Spinal cord (tissue), 10 donors: ENCODE data around the gene ADIPOQ. TPM values are rescaled to one million over a fixed set of nuclear protein-coding genes. Genes with fewer than 3 reads are reported as not detected.

Source experiments
- DNase-seq, 6 donors: peaks; one replicate each; pipeline versions ENCODE4 v3.0.0 to v3.0.0-alpha.2; 2013 to 2015; ENCODE audit warnings: low spot score in 6 of 6, low read depth in 4 of 6
- H3K27ac ChIP-seq: one replicate; pipeline ENCODE4 v1.5.1; 2013; ENCODE audit warnings: low read depth, low read length, control low read depth
- H3K27me3 ChIP-seq: one replicate; pipeline ENCODE4 v1.6.1; 2013; ENCODE audit warnings: low read length; ENCODE audit not compliant: control insufficient read depth, insufficient read depth
- H3K36me3 ChIP-seq: one replicate; pipeline ENCODE4 v1.6.1; 2013; ENCODE audit warnings: low read length; ENCODE audit not compliant: control insufficient read depth, insufficient read depth
- H3K4me1 ChIP-seq: one replicate; pipeline ENCODE4 v1.6.1; 2013; ENCODE audit warnings: low read length; ENCODE audit not compliant: control insufficient read depth, insufficient read depth
- H3K4me3 ChIP-seq: one replicate; pipeline ENCODE4 v1.5.1; 2013; ENCODE audit warnings: low read depth, low read length, control low read depth
- H3K9me3 ChIP-seq: one replicate; pipeline ENCODE4 v1.6.1; 2013; ENCODE audit warnings: low read length; ENCODE audit not compliant: control insufficient read depth, insufficient read depth
- WGBS: methylation state at CpG from one replicate; pipeline ENCODE4 v1.1.5; 2013; ENCODE audit warnings: missing lambda C conversion rate; ENCODE audit not compliant: insufficient coverage; 5-methylcytosine and 5-hydroxymethylcytosine counted together
- polyA plus RNA-seq, 2 donors: library from polyadenylated mRNA; unstranded; fragments of 120-200 nt; gene quantifications; one replicate each; pipeline ENCODE4 v1.2.1, GENCODE V29; 2013; ENCODE audit not compliant: insufficient read length in 2 of 2
- total RNA-seq, 2 donors: library from RNA; depleted of rRNA in 1 of 2; stranded (reverse); fragments of 120-200 nt in 1 of 2; fragments of >200 nt in 1 of 2; gene quantifications; one replicate each; pipeline versions ENCODE4 v1.2.3 to v1.2.4, GENCODE V29; 2013 to 2014
- donor health status: healthy.

Gene ADIPOQ
- total and polyA plus RNA-seq, 4 donors = under 0.01 to 0.08 TPM; not detected in 2

DNA sequence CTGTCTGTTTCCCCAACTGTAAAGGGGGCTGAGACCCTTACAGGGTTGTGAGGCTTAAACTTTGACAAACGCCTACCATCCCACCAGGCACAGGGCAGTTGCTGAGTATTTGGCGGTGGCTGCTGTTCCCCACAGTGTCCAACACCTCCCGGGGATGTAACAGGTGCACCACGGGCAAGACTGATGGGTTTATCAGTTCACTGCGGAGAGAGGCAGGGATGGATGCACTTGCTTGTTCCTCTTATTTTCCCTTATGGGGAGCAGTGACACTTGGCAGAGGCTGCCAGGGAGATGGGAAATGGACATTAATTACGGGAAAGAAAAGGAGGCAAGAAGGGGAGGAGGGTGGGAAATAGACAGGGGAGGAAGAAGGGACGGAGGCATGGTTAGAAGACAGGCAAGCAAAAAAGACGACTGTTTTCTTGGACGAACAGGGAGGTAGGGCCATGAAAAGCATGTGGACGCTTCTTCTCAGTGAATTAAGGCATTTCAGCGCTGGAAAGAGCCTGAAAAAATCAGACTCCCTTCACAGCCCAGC is 16.6 kb upstream of the ADIPOQ start:
- Histone ChIP-seq H3K4me3 (peak overlapping the region; percentile 39), H3K27me3 (peaks cover 61% of the 10 kb centered on the region), H3K9me3 (no peaks in the 10 kb centered on the region), H3K27ac (peak overlapping the region; percentile 15), H3K36me3 (no peaks in the 10 kb centered on the region), H3K4me1 (peaks cover 35% of the 10 kb centered on the region)
- peak in 1 of 6 donors; percentile 19 for DNase-seq
- 38% methylated on average over 8 of the region's 11 CpGs for WGBS

DNA sequence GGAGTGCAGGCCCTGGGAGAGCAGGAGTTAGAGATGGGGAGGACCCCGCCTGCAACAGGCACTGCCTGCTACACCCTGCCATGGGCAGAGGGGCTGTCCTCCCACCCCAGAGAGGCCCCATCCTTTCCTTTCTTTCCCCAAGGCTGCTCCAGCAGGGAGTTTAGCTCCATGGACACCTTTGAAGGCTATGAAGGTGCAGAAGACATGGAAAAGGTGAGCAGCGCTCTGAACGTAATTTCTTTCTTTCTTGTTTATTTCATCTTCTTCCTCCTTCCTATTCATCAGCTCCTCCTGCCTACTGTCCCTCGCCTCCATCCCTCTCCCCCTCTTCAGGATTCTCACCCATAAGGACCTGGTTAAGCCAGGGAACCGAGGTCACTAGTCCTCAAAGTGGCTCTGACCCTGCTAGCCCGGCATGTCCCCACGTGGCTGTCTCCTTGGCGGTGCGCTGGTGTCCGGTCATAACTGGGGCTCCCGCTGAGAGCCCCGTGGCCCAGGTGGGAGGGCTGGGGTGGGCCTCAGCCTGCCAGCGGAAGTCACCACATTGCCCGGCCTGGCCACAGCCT is 16.0 kb upstream of the ADIPOQ start:
- H3K27ac ChIP-seq = peak overlapping the region; percentile 15
- peaks cover 61% of the 10 kb centered on the region for H3K27me3 ChIP-seq
- H3K9me3 ChIP-seq = no peaks in the 10 kb centered on the region
- DNase-seq = peak in 1 of 6 donors; percentile 10
- 22% methylated on average over 10 of the region's 14 CpGs for WGBS
- no peaks in the 10 kb centered on the region for H3K36me3 ChIP-seq
- peaks cover 35% of the 10 kb centered on the region for H3K4me1 ChIP-seq
- H3K4me3 ChIP-seq = peak overlapping the region; percentile 39

DNA sequence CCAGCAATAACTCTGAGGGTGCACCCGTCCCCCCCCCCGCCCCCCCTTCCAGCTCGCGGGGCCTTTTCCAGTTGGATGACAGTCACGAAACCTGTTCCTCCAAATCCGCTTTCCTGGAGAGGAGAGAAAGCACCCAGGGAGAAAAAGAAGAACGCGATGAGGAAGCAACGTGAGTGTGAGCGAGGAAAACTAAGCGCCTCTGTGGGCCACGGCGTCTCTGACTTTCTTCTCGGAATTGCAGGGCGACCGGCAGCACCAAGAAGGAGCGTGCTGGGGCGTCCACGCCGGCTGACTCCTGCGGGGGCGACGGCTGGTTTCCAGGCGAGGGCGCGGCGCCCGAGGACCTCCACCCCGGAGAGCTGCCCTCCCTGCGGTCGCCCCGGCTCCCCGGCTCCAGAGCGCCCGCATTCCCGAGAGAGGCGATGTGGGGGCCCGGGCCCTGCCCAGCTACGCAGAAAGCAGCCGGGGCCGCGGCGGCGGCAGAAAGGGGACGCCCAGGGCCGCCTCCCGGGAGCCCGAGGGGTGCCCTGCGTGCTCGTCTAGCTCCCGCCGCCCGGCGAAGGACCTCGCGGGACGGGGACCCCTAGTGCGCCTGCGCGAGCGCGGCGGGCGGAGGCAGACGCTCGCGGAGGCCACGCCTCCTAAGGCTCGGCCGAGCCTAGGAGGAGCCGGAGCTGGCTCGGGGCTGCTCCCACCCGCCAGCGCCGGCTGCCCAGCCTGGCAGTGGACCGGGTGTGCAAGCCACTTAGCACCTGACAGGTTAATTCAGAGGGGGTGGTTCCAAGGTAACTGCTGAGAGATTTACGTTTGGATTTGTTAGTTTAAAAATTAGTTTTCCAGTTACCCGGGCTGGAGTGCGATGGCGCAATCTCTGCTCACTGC is 15.3 kb upstream of the ADIPOQ start:
- no peaks in the 10 kb centered on the region for H3K9me3 ChIP-seq
- H3K27ac ChIP-seq = no peak overlapping the region
- DNase-seq = peak; percentile 63 to 95 (median 80)
- peaks cover 35% of the 10 kb centered on the region for H3K4me1 ChIP-seq
- WGBS = under 1% methylated on average over 73 of the region's 80 CpGs
- no peaks in the 10 kb centered on the region for H3K36me3 ChIP-seq
- peaks cover 63% of the 10 kb centered on the region for H3K27me3 ChIP-seq
- H3K4me3 ChIP-seq = peak overlapping the region; percentile 39

DNA sequence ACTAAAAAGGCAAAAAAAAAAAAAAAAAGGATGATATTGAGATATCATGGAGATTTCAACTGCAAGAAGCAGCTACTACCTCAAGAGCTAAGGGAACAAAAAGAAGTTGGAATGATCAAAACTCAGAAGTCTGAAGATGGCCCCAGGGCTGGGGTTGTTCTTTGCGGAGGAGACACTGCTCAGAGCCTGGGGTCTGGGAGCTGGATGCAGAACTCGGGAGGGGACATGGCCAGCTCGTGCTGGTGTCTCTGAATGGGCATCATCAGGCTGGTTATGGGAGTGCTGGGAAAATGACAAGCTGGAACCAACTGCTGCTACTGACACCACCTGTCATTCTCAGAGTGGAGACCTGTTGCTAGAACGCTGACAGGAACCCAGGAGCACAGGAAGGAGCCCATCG is 14.2 kb upstream of the ADIPOQ start:
- Histone ChIP-seq H3K9me3 (no peaks in the 10 kb centered on the region), H3K36me3 (no peaks in the 10 kb centered on the region), H3K4me1 (peaks cover 35% of the 10 kb centered on the region), H3K27me3 (peaks cover 68% of the 10 kb centered on the region), H3K4me3 (no peak overlapping the region), H3K27ac (no peak overlapping the region)
- WGBS = 19% methylated on average over 3 of the region's 5 CpGs
- DNase-seq = no peak

DNA sequence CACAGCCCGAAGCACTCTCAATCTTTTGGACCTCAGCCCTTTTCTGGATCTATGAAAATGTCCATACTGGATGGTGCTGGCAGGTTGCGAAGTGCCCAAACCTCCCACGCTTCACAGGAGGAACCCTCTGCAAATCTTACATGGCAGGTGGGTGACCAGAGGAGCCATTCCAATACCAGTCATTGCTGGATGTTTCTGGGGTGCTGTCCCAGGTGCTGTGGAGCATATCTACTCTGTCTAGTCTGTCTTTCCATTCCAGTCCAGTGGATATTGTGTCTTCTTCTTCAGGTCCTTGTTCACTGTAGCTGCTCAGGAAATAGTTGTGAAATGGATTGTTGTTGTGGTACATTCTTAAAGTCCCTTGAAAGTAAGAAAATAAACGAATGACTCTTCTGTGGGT is 10.7 kb upstream of the ADIPOQ start:
- Histone ChIP-seq H3K27me3 (peaks cover 44% of the 10 kb centered on the region), H3K36me3 (no peaks in the 10 kb centered on the region), H3K9me3 (no peaks in the 10 kb centered on the region), H3K27ac (no peak overlapping the region), H3K4me3 (no peak overlapping the region), H3K4me1 (peaks cover 9% of the 10 kb centered on the region)
- no peak for DNase-seq
- 90% methylated on average over 2 of the region's 4 CpGs for WGBS

DNA sequence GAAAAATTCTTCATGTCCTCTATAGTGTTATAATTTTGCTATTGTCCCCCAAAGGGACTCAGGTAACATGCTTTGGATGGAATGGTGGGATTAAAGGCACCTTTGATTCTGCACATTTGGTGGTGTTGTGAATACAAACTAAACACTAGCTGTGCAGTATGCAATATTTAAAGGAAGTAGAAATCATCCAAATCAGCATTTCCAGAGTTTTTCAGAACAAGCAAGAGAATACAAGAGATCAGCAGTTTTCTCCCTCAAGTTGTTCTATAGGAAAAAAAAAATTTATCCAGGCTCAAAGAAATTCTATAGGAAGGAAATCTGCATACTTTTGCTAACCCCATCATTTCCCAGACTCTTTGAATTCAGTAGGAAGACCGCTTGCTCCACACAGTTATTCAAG is 10.2 kb upstream of the ADIPOQ start:
- H3K27ac ChIP-seq = no peak overlapping the region
- no peaks in the 10 kb centered on the region for H3K9me3 ChIP-seq
- H3K27me3 ChIP-seq = peaks cover 44% of the 10 kb centered on the region
- peaks cover 6% of the 10 kb centered on the region for H3K4me1 ChIP-seq
- no CpG with 5 or more reads among the region's 1 CpG for WGBS
- H3K36me3 ChIP-seq = no peaks in the 10 kb centered on the region
- no peak overlapping the region for H3K4me3 ChIP-seq
- DNase-seq = no peak

DNA sequence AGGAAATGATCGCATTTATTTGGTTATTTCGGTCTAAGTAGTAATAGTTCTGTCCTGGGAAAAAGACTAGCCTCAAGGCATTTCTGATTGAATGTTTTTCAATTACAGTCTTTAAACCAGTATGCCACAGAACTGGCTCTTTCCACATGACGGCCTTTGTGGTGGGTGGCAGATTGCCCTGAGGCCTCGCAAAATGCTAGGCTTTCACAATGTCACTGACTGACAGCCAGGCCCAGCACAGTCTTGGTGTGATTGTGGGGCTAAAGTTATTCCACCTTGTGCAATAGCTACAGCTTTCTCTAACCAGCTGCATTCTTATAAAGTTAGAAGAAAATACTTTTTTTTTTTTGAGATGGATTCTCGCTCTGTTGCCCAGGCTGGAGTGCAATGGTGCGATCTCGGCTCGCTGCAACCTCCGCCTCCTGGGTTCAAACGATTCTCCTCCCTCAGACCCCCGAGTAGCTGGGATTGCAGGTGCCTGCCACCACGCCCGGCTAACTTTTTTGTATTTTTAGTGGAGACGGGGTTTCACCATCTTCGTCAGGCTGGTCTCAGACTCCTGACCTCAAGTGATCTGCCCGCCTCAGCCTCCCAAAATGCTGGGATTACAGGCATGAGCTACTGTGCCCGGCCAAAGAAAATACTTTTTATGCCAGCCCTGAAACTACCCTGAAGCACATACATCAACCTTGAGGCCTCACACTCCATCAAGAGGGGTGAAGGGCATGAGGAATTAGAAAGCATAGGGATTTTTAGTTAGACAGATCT is 2.5 kb upstream of the ADIPOQ start:
- no peaks in the 10 kb centered on the region for H3K36me3 ChIP-seq
- 76% methylated on average over 11 of the region's 17 CpGs for WGBS

DNA sequence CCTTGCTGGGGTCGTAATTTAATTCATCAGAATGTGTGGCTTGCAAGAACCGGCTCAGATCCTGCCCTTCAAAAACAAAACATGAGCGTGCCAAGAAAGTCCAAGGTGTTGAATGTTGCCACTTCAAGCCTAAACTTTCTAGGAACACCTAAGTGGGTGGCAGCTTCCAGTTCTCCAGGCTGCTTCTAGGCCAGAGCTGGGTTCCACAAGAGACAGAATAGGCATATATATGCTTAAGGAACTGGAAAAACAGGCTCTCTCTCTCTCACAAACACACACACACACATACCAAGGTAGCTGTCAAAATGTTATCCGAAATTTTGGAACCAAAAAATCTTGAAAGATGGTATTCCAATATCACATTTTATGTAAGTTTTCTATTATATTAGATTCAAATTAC is 890 bp upstream of the ADIPOQ start:
- no peak overlapping the region for H3K27ac ChIP-seq
- no peaks in the 10 kb centered on the region for H3K4me1 ChIP-seq
- WGBS = 93% methylated on average over 3 of the region's 4 CpGs
- H3K36me3 ChIP-seq = no peaks in the 10 kb centered on the region
- H3K4me3 ChIP-seq = no peak overlapping the region
- no peaks in the 10 kb centered on the region for H3K9me3 ChIP-seq
- H3K27me3 ChIP-seq = no peaks in the 10 kb centered on the region
- DNase-seq = no peak

More for the DNA sequence above, 2.5 kb upstream of the ADIPOQ start:
- Histone ChIP-seq H3K27me3 (no peaks in the 10 kb centered on the region), H3K4me3 (no peak overlapping the region), H3K9me3 (no peaks in the 10 kb centered on the region), H3K4me1 (no peaks in the 10 kb centered on the region), H3K27ac (no peak overlapping the region)
- peak in 2 of 6 donors; percentile 4 to 29 for DNase-seq

DNA sequence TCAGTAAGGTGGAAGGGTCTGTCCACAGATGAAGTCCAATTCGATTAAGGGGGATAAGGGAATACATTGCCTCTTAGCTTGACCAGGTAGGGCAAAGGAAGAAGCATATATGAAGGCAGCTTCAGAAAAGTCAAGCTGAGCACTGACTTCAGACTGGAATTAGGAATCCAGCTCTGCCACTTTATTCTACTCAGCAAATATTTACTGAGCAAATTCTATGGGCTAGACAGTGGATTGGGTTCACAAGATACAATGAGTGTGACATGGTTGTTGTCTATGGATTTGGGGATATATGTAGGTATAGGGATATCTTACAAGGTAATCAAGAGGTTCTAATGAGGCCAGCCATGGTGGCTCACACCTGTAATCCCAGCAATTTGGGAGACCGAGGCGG is 526 bp downstream of the ADIPOQ start:
- WGBS = 89% methylated on average over 1 of the region's 3 CpGs
- DNase-seq = no peak
- H3K4me3 ChIP-seq = no peak overlapping the region
- H3K27ac ChIP-seq = no peak overlapping the region
- H3K36me3 ChIP-seq = no peaks in the 10 kb centered on the region
- no peaks in the 10 kb centered on the region for H3K4me1 ChIP-seq
- H3K27me3 ChIP-seq = no peaks in the 10 kb centered on the region
- H3K9me3 ChIP-seq = no peaks in the 10 kb centered on the region
